Hepatocyte (in vitro differentiated cells): ENCODE data around the gene MYO1F. TPM values are rescaled to one million over a fixed set of nuclear protein-coding genes. Genes with fewer than 3 reads are reported as not detected.

Source experiments
- DNase-seq: peaks from one replicate; pipeline ENCODE4 v3.0.0-alpha.2; 2016; ENCODE audit warnings: low spot score
- H2AFZ ChIP-seq: fragments of 200-600 bp; sonication (generic); 2 replicates; pipeline ENCODE4 v1.6.0; 2016; ENCODE audit warnings: antibody characterized with exemption, mild to moderate bottlenecking
- H3K27ac ChIP-seq: fragments of 200-600 bp; sonication (generic); 2 replicates; pipeline ENCODE4 v1.5.1; 2016; ENCODE audit warnings: mild to moderate bottlenecking
- H3K27me3 ChIP-seq: fragments of 200-600 bp; sonication (generic); 2 replicates; pipeline ENCODE4 v1.6.1; 2016
- H3K36me3 ChIP-seq: fragments of 200-600 bp; sonication (generic); replicated peaks from 2 replicates; pipeline ENCODE4 v1.5.1; 2016; ENCODE audit warnings: low read depth; ENCODE audit not compliant: insufficient read depth
- H3K4me1 ChIP-seq: fragments of 200-600 bp; sonication (generic); 2 replicates; pipeline ENCODE4 v1.5.1; 2016; ENCODE audit warnings: mild to moderate bottlenecking, moderate library complexity; ENCODE audit not compliant: insufficient read depth
- H3K4me2 ChIP-seq: fragments of 200-600 bp; sonication (generic); 2 replicates; pipeline ENCODE4 v1.6.0; 2016
- H3K4me3 ChIP-seq: fragments of 200-600 bp; sonication (generic); 2 replicates; pipeline ENCODE4 v1.5.1; 2016; ENCODE audit warnings: mild to moderate bottlenecking
- H3K79me2 ChIP-seq: fragments of 200-600 bp; sonication (generic); 2 replicates; pipeline ENCODE4 v1.6.0; 2017; ENCODE audit warnings: mild to moderate bottlenecking
- H3K9me2 ChIP-seq: fragments of 200-600 bp; sonication (generic); replicated peaks from 2 replicates; pipeline ENCODE4 v1.6.0; 2017; ENCODE audit warnings: mild to moderate bottlenecking; ENCODE audit not compliant: insufficient read depth
- H3K9me3 ChIP-seq: fragments of 200-600 bp; sonication (generic); 2 replicates; pipeline ENCODE4 v1.5.1; 2016; ENCODE audit warnings: low read depth, mild to moderate bottlenecking
- H4K20me1 ChIP-seq: fragments of 200-600 bp; sonication (generic); 2 replicates; pipeline ENCODE4 v1.6.0; 2016; ENCODE audit warnings: mild to moderate bottlenecking; ENCODE audit not compliant: insufficient read depth, poor library complexity, severe bottlenecking
- EZH2 ChIP-seq: fragments of 200-600 bp; sonication (generic); IDR thresholded peaks from 2 replicates; pipeline ENCODE4 v1.6.1; 2016; ENCODE audit warnings: antibody characterized with exemption, mild to moderate bottlenecking, borderline replicate concordance
- EZH2phosphoT487 ChIP-seq: fragments of 200-600 bp; sonication (generic); IDR thresholded peaks from one replicate; pipeline ENCODE4 v1.6.1; 2018; ENCODE audit warnings: antibody characterized with exemption, mild to moderate bottlenecking, low read depth, moderate library complexity; ENCODE audit not compliant: unreplicated experiment, severe bottlenecking
- WGBS: methylation state at CpG from one replicate; pipeline ENCODE4 v1.1.6; 2016; ENCODE audit warnings: low lambda C conversion rate; ENCODE audit errors: missing lambda C conversion rate; 5-methylcytosine and 5-hydroxymethylcytosine counted together
- polyA plus RNA-seq: library from polyadenylated mRNA; unstranded; fragments of >200 nt; fragmentation: Nextera tagmentation; extraction: Ambion mirVana; gene quantifications from 2 replicates; pipeline ENCODE4 v1.2.1, GENCODE V29; 2016
- total RNA-seq: library from RNA; depleted of rRNA; stranded (reverse); fragments of >200 nt; gene quantifications from 2 replicates; pipeline ENCODE4 v1.2.3, GENCODE V29; 2014
- TF ChIP-seq, protein P1 (sequence below): fragments of 200-600 bp; sonication (generic); IDR thresholded peaks from 2 replicates; pipeline ENCODE4 v1.5.1; 2016; ENCODE audit warnings: antibody characterized with exemption, mild to moderate bottlenecking; ENCODE audit not compliant: poor library complexity

Gene MYO1F
- total and polyA plus RNA-seq, 2 experiments from 2014 or later, result 0.13 to 1.0 TPM

DNA sequence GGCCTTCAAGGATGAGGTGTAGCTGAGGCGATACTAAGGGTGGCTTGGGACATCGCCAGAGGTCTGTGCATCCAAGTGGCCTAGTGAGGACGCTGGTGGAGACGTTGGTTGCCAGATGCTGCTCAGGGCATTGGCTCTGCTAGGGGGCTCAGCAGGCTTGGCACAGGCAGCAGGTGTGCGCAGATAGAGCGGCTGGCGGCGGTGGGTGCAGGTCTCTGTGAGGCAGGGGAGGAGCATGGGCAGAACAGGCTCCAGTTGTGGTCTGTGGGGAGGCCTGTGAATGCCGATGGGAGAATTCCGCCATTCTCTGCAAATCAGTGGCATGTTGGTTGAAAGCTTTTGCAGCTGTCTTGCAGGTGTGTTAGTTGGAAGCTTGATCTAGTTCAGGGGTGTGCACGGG lies 96.0 kb downstream of the MYO1F start:
- Histone ChIP-seq H3K36me3 (no peaks in the 10 kb centered on the region), H2AFZ (no peak overlapping the region), H3K9me3 (no peaks in the 10 kb centered on the region), H3K79me2 (peaks cover 74% of the 10 kb centered on the region), H3K9me2 (no peaks in the 10 kb centered on the region), H3K27ac (no peak overlapping the region), H3K4me3 (no peak overlapping the region), H3K27me3 (no peaks in the 10 kb centered on the region), H3K4me2 (no peak overlapping the region), H3K4me1 (no peaks in the 10 kb centered on the region), H4K20me1 (peaks cover 70% of the 10 kb centered on the region)
- DNase-seq, result no peak
- WGBS, result 92% methylated on average over 11 of the region's 11 CpGs
- TF ChIP-seq, protein P1, sequence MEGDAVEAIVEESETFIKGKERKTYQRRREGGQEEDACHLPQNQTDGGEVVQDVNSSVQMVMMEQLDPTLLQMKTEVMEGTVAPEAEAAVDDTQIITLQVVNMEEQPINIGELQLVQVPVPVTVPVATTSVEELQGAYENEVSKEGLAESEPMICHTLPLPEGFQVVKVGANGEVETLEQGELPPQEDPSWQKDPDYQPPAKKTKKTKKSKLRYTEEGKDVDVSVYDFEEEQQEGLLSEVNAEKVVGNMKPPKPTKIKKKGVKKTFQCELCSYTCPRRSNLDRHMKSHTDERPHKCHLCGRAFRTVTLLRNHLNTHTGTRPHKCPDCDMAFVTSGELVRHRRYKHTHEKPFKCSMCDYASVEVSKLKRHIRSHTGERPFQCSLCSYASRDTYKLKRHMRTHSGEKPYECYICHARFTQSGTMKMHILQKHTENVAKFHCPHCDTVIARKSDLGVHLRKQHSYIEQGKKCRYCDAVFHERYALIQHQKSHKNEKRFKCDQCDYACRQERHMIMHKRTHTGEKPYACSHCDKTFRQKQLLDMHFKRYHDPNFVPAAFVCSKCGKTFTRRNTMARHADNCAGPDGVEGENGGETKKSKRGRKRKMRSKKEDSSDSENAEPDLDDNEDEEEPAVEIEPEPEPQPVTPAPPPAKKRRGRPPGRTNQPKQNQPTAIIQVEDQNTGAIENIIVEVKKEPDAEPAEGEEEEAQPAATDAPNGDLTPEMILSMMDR, result no peak
- no peak for TF ChIP-seq EZH2phosphoT487
- no peak for TF ChIP-seq EZH2

DNA sequence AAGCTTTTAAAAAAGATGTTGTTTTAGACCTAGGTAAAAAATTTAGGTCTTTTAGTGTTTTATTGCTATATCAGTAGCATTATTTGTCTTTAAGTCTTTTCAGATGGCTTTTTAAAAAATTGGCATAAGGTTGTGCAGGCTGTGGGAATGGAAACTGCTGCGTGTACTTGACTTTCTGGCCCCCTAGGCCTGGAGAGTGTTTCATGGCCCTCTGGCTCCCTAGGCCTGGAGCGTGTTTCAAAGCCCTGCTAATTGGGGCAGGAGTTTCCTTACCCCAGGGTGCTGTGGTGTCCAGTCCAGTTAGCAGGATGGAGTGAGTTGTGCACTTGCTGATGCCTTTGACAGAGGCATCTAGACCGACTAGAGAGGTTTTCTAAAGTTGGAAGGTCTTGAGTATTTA lies 98.6 kb downstream of the MYO1F start:
- no peaks in the 10 kb centered on the region for H3K4me1 ChIP-seq
- no peak overlapping the region for H3K27ac ChIP-seq
- H4K20me1 ChIP-seq, result peaks cover 69% of the 10 kb centered on the region
- H3K4me3 ChIP-seq, result no peak overlapping the region
- H3K27me3 ChIP-seq, result no peaks in the 10 kb centered on the region
- TF ChIP-seq EZH2, result no peak
- TF ChIP-seq, protein P1, result no peak
- H3K9me3 ChIP-seq, result no peaks in the 10 kb centered on the region
- no peak overlapping the region for H3K4me2 ChIP-seq
- H3K36me3 ChIP-seq, result peaks cover 6% of the 10 kb centered on the region
- peaks cover 95% of the 10 kb centered on the region for H3K79me2 ChIP-seq
- WGBS, result 82% methylated on average over 3 of the region's 3 CpGs
- DNase-seq, result no peak
- no peaks in the 10 kb centered on the region for H3K9me2 ChIP-seq
- no peak overlapping the region for H2AFZ ChIP-seq

DNA sequence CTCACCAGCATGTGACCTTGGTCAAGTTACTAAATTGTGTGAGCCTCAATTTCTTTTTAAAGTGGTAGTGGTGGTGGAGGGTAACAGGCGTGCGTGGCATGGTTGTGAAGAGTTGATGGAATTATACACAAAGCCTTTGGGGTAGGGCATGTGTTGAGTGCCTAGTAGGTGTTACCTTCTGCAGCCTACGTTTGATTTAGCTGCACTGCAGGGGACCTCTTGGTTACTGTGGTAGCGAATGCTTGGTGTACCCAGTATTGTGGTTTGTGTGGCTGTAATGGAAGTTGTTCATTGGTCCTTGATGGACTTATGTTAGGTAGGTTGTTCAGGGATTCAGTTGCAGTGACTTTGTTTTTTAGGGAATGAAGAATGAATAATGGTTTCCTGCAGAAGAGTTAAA lies 99.4 kb downstream of the MYO1F start:
- H3K36me3 ChIP-seq, result peaks cover 6% of the 10 kb centered on the region
- H3K27ac ChIP-seq, result no peak overlapping the region
- no peaks in the 10 kb centered on the region for H3K4me1 ChIP-seq
- DNase-seq, result no peak
- no peaks in the 10 kb centered on the region for H3K9me2 ChIP-seq
- H3K27me3 ChIP-seq, result no peaks in the 10 kb centered on the region
- H3K9me3 ChIP-seq, result no peaks in the 10 kb centered on the region
- TF ChIP-seq EZH2 (no peak), EZH2phosphoT487 (no peak)
- TF ChIP-seq, protein P1, result no peak
- no peak overlapping the region for H2AFZ ChIP-seq
- H3K4me3 ChIP-seq, result no peak overlapping the region
- WGBS, result 89% methylated on average over 4 of the region's 4 CpGs
- no peak overlapping the region for H3K4me2 ChIP-seq
- H4K20me1 ChIP-seq, result peaks cover 63% of the 10 kb centered on the region
- peaks cover 97% of the 10 kb centered on the region for H3K79me2 ChIP-seq

DNA sequence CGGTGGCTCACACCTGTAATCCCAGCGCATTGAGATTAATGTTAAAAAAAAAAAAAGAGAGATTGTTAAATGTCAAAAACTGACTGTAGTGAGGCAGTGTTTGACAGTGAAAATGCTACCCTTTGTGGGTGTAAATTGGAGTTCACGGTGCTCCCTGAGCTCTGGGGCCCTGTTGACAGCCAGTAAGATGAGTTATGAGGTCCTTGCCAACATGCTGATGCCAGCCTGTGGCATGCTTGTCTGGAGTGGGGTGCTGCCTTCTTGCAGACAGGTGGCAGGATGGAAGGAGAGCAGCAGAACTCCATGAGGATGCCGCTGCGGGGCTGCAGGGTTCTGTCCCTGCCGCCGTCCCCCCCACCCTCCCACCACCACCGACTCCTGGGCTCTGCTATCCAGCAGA lies 100.7 kb downstream of the MYO1F start:
- Histone ChIP-seq H3K9me3 (no peaks in the 10 kb centered on the region), H3K4me1 (no peaks in the 10 kb centered on the region), H3K4me2 (no peak overlapping the region), H3K27ac (no peak overlapping the region), H4K20me1 (peaks cover 56% of the 10 kb centered on the region), H3K79me2 (peaks cover 99% of the 10 kb centered on the region), H3K27me3 (no peaks in the 10 kb centered on the region), H3K36me3 (peaks cover 6% of the 10 kb centered on the region), H3K4me3 (no peak overlapping the region), H3K9me2 (no peaks in the 10 kb centered on the region), H2AFZ (no peak overlapping the region)
- 91% methylated on average over 8 of the region's 8 CpGs for WGBS
- no peak for TF ChIP-seq EZH2phosphoT487
- TF ChIP-seq, protein P1, result no peak
- TF ChIP-seq EZH2, result no peak
- no peak for DNase-seq
